NCI-H2196 treated with DMSO at 0.1 percent for 48 hours (cell line): ENCODE results near the gene ASF1A.

Experiments used
- DNase-seq: peaks from one replicate; lab custom pipeline; 2025; ENCODE audit not compliant: unreplicated experiment; lab: John Stamatoyannopoulos, UW

The ASF1A gene

GRCh38 chr6:118881440-118882313, 12.3 kb upstream of the ASF1A start:
- no peak for DNase-seq

- DNase-seq: no peak
Measured at GRCh38 chr6:118882314-118882905, 11.5 kb upstream of the ASF1A start.

- no peak for DNase-seq
Measured at GRCh38 chr6:118886641-118887040, 7.3 kb upstream of the ASF1A start.

GRCh38 chr6:118889163-118889562, 4.8 kb upstream of the ASF1A start:
- no peak for DNase-seq

- no peak for DNase-seq
Measured at GRCh38 chr6:118890997-118891790, 2.8 kb upstream of the ASF1A start.

GRCh38 chr6:118892355-118892991, 1.5 kb upstream of the ASF1A start:
- no peak for DNase-seq

- peak; percentile 35 for DNase-seq
Measured at GRCh38 chr6:118893064-118893806, 717 bp upstream of the ASF1A start.

- DNase-seq: no peak
Measured at GRCh38 chr6:118894425-118895260, 691 bp downstream of the ASF1A start.

GRCh38 chr6:118895261-118895560, 1.3 kb downstream of the ASF1A start:
- DNase-seq: no peak

- no peak for DNase-seq
Measured at GRCh38 chr6:118895859-118896258, 1.9 kb downstream of the ASF1A start.

- DNase-seq: peak; percentile 28
Measured at GRCh38 chr6:118896339-118897136, 2.6 kb downstream of the ASF1A start.

- DNase-seq: no peak
Measured at GRCh38 chr6:118897386-118897785, 3.4 kb downstream of the ASF1A start.

GRCh38 chr6:118899948-118900347, 6.0 kb downstream of the ASF1A start:
- DNase-seq: no peak

- DNase-seq: no peak
Measured at GRCh38 chr6:118902726-118903125, 8.8 kb downstream of the ASF1A start.

- no peak for DNase-seq
Measured at GRCh38 chr6:118903138-118903537, 9.2 kb downstream of the ASF1A start.

GRCh38 chr6:118903691-118904090, 9.7 kb downstream of the ASF1A start:
- no peak for DNase-seq

GRCh38 chr6:118905084-118905483, 11.1 kb downstream of the ASF1A start:
- DNase-seq: no peak

GRCh38 chr6:118905851-118906250, 11.9 kb downstream of the ASF1A start:
- no peak for DNase-seq

- DNase-seq: no peak
Measured at GRCh38 chr6:118908441-118908840, 14.5 kb downstream of the ASF1A start.
